Renal cortex interstitium (tissue), 11 donors: ENCODE measurements around the gene IRF8. TPM values are rescaled to one million over a fixed set of nuclear protein-coding genes. Genes with fewer than 3 reads are reported as not detected.

Experiments
- DNase-seq, 11 donors: peaks; one replicate each; pipeline ENCODE4 v3.0.0-alpha.2; 2013; ENCODE audit warnings: low read depth in 9 of 11, low spot score in 4 of 11; ENCODE audit errors: extremely low read depth in 1 of 11
- polyA plus RNA-seq, 3 donors: library from polyadenylated mRNA; unstranded; fragments of 120-200 nt; gene quantifications; one replicate each; pipeline ENCODE4 v1.2.1, GENCODE V29; 2013; ENCODE audit not compliant: insufficient read length in 3 of 3

The IRF8 gene
- polyA plus RNA-seq, 3 donors: 3.3 to 6.5 (median 5.8) TPM

DNA sequence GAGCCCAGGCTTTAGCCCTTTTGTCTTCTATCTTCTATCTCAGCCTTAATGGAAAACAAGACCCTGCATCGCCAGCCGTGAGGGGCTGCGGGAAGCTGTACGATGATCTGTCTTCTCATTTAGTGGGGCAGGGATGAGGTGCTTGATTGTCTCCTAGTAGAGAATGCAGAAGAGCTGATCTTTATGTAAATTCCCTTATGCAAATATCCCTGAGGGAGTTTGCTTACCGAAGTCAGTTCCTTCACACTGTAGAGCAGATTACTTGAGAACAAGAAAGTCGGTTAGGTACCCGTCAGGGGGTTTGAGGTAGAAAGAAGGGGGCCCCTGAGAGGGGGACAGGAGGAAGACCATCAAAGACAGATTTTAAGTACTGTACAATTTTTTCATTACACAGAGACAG, 66.2 kb downstream of the IRF8 start:
- DNase-seq: no peak

DNA sequence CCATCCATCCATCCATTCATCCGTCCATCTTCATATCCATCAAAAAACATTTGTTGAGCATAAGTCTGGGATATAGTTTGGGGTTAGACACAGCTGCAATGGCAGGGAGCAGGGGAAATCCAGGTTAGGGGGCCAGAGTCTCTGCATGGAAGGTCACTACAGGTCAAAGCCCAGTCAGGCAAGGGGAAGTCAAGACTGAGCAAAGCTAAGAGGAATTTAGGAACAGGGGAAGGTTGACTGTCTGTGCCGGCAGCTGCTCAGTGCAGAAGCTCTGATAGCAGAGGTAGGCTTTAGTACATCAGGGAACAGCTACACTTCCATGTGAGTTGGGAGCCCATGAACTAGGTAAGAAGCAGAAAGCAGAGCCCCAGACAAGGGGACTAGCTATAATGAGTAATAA, 68.1 kb downstream of the IRF8 start:
- DNase-seq: no peak

DNA sequence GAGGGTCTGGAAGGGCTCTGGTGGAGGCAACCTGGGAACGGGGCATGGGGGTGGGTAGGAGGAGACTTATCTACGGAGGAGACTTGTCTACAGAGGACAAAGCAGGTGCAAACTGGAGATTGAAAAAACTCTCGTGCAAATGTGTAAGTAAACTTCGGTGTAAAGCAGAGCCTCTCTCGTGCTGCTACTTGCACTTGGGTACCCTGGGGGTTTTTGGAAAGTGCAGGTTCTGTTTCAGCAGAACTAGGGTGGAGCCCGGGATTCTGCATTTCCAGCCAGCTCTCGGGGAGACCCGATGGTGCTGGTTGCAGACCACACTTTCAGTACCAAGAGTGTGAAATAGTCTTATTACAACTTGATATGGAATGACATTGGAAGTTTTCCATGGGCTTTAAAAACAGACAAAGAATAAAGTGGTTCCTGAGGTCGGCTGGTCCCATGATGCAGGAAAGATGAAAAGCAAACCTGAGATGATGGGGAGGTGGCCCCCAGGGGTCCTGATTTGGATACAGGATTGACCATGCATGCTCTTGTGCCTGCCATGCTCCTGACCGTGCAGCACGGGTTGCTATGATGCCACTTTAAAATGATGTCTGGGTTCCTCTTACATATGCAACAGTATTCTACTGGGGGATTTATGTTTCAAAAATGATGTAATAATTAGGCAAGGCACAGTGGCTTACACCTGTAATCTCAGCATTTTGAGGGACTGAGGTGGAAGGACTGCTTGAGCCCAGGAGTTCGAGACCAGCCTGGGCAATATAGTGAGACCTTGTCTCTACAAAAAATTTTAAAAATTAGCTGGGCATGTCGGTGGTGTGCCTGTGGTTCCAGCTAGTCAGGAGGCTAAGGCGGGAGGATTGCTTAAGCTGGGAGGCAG, 69.3 kb downstream of the IRF8 start:
- DNase-seq: no peak

DNA sequence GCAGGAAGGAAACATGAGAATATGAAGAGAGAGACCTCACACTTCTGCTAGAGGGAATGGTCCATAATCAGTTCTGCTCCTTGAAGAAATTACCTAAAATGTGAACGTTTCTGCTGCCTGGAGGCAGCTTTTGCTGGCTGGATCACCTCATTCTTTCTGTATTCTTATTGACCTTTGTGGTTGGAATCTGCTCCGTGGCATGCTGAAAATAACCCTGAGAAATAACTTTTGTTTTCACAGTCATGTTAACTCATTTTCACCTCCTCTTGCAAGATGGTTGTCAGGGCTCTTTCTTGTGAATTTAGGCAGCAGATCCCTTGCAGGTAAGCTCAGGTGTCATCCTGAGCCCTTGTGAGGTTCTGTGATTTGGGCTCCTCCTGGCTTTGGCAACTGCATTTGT, 70.2 kb downstream of the IRF8 start:
- no peak for DNase-seq

DNA sequence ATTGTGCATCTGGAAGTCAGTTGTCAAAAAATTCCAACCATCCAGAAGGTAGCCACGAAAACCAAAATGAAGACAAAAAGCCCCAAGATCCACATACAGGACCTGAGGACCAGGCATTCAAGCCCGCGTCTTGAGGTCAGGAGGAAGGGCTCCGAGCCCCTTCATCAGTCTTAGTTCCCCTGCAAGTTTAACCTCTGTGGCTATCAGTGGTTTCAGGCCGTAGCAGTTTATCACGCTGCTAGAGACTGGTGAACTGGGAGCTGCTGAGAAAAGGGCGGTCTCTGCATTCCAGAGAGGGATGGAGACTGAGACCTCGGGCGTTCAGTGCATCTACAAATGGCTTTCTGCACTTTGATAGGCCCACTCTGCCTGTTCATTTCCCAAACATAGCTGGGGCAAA, 70.6 kb downstream of the IRF8 start:
- no peak for DNase-seq

- no peak for DNase-seq
These were observed 71.2 kb downstream of the IRF8 start for GRCh38 chr16:85970016-85970733.

DNA sequence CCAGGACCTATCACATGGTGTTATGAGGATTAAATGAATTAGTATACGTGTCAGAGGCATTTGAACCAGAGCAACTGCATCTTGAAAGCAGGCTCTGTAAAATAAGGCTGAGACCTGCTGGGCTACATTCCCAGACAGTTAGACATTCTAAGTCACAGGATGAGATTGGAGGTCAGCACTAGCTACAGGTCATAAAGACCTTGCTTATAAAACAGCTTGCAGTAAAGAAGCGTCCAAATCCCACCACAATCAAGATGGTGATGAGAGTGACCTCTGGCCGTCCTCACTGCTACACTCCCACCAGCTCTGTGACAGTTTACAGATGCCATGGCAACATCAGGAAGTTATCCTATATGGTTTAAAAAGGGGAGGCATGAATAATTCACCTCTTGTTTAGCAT, 71.8 kb downstream of the IRF8 start:
- no peak for DNase-seq

Other genes starting within 250 kb of the IRF8 start
- 10 to 100 TPM; 16.8 to 23.8 (median 20.0) TPM for gene GINS2, start 210.2 kb upstream of the IRF8 start, polyA plus RNA-seq
- 1 to 10 TPM; 2.3 to 4.5 (median 4.0) TPM for gene C16orf74, start 148.1 kb upstream of the IRF8 start, polyA plus RNA-seq
- gene EMC8, start 99.6 kb upstream of the IRF8 start, polyA plus RNA-seq: 10 to 100 TPM; 28.1 to 31.9 (median 31.8) TPM
- gene COX4I1, start 99.5 kb upstream of the IRF8 start, polyA plus RNA-seq: 100 to 1,000 TPM; 342 to 440 (median 390) TPM